Mononuclear cell (primary cell): ENCODE results near the gene DDX27. TPM values are rescaled to one million over a fixed set of nuclear protein-coding genes. Genes with fewer than 3 reads are reported as not detected.
"Not testable (repeated sequence)": the region's sequence is repeated elsewhere in the genome, so short reads cannot be mapped to it uniquely, and the experiment has no call there.

Experiments used
- H3K27me3 ChIP-seq: 2 replicates; pipeline ENCODE4 v1.6.0; 2011; ENCODE audit warnings: low read length, control low read depth; ENCODE audit not compliant: insufficient read depth
- H3K4me1 ChIP-seq: 2 replicates; pipeline ENCODE4 v1.5.1; 2011; ENCODE audit warnings: mild to moderate bottlenecking, low read length, control low read depth; ENCODE audit not compliant: insufficient read depth
- H3K4me3 ChIP-seq: 2 replicates; pipeline ENCODE4 v1.5.1; 2011; ENCODE audit warnings: mild to moderate bottlenecking, low read length, moderate library complexity
- H3K9me3 ChIP-seq: 2 replicates; pipeline ENCODE4 v1.5.1; 2011; ENCODE audit warnings: low read depth, mild to moderate bottlenecking, control low read depth, low read length
- total RNA-seq: library from RNA; depleted of rRNA; stranded (reverse); fragments of >200 nt; gene quantifications from one replicate; pipeline ENCODE4 v1.2.3, GENCODE V29; 2012

The DDX27 gene, protein sequence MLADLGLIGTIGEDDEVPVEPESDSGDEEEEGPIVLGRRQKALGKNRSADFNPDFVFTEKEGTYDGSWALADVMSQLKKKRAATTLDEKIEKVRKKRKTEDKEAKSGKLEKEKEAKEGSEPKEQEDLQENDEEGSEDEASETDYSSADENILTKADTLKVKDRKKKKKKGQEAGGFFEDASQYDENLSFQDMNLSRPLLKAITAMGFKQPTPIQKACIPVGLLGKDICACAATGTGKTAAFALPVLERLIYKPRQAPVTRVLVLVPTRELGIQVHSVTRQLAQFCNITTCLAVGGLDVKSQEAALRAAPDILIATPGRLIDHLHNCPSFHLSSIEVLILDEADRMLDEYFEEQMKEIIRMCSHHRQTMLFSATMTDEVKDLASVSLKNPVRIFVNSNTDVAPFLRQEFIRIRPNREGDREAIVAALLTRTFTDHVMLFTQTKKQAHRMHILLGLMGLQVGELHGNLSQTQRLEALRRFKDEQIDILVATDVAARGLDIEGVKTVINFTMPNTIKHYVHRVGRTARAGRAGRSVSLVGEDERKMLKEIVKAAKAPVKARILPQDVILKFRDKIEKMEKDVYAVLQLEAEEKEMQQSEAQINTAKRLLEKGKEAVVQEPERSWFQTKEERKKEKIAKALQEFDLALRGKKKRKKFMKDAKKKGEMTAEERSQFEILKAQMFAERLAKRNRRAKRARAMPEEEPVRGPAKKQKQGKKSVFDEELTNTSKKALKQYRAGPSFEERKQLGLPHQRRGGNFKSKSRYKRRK
- total RNA-seq = 71.5 TPM

DNA sequence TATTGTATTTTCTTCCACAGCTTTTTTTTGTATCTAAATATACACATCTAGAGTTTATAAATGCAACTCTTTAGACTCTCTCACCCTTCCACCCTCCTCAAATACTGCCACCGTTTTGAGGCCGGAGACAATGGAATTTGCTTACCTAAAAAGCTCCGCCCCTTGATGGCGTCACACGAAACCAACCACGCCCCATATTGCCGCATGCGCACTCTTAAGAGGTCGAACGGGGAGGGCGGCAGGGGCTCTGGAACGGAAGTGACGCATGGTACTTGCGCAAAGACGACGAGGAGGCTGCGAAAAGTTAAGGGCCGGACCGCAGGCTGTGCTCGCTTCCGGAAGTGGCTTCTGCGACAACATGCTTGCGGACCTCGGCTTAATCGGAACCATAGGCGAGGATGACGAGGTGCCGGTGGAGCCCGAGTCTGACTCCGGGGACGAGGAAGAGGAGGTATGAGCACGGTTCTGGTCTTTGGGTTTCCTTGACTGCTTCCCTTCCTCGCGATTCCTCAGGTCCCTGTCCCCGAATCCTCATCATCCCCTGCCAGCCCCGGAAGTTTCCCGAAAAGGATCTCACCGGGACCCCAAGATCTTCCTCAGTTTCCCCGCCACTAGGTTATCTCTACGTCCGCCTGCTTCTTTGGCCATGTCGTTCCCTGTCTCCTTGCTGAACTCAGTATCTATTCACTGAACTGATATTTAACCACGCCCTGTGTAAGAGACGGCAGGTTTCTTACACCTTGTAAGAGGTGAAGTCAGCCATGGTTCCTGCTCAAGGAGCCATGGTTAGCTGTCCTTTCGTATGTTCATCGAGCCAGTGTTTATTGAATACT, at the start of gene DDX27:
DDX27 (plus strand) TSS at position 326 of the 833 bp plus-strand sequence; CDS start at position 359, 33 bp downstream.
- H3K4me3 ChIP-seq = peak within 1 kb of the TSS; percentile 80
- H3K9me3 ChIP-seq = no peaks in the 10 kb centered on the region
- no peaks in the 10 kb centered on the region for H3K27me3 ChIP-seq
- H3K4me1 ChIP-seq = peaks cover 24% of the 10 kb centered on the region

- Histone ChIP-seq H3K4me3 (no peak overlapping the region), H3K4me1 (peaks cover 15% of the 10 kb centered on the region), H3K9me3 (no peaks in the 10 kb centered on the region), H3K27me3 (no peaks in the 10 kb centered on the region)
These were observed 49.7 kb upstream of the DDX27 start for GRCh38 chr20:49169547-49169946.

GRCh38 chr20:49170714-49171113, 48.5 kb upstream of the DDX27 start:
- no peaks in the 10 kb centered on the region for H3K9me3 ChIP-seq
- peaks cover 15% of the 10 kb centered on the region for H3K4me1 ChIP-seq
- H3K4me3 ChIP-seq = no peak overlapping the region
- no peaks in the 10 kb centered on the region for H3K27me3 ChIP-seq

- H3K4me1 ChIP-seq = peaks cover 15% of the 10 kb centered on the region
- no peaks in the 10 kb centered on the region for H3K27me3 ChIP-seq
- H3K9me3 ChIP-seq = no peaks in the 10 kb centered on the region
- no peak overlapping the region for H3K4me3 ChIP-seq
These were observed 47.3 kb upstream of the DDX27 start for GRCh38 chr20:49171909-49172308.

- Histone ChIP-seq H3K4me1 (peaks cover 15% of the 10 kb centered on the region), H3K9me3 (no peaks in the 10 kb centered on the region), H3K4me3 (no peak overlapping the region), H3K27me3 (no peaks in the 10 kb centered on the region)
These were observed 46.8 kb upstream of the DDX27 start for GRCh38 chr20:49172413-49172812.

DNA sequence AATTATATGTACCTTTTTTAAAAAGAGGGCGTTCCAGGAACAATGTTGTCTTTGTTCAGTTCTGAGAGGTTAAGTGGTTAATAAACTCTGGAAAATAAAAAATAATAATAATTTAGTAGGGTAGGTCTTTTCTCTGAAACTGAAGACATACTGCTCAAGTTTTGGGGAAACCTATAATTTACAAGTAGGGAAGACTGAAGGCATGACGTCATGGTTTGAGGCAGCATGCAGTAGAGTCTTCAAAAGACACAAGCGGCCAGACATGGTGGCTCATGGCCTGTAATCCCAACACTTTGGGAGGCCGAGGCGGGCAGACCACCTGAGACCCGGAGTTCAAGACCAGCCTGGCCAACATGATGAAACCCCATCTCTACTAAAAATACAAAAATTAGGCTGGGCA, 45.0 kb upstream of the DDX27 start:
- Histone ChIP-seq H3K9me3 (no peaks in the 10 kb centered on the region), H3K4me3 (no peak overlapping the region), H3K4me1 (peaks cover 6% of the 10 kb centered on the region), H3K27me3 (no peaks in the 10 kb centered on the region)

- no peaks in the 10 kb centered on the region for H3K27me3 ChIP-seq
- H3K4me3 ChIP-seq = no peak overlapping the region
- no peaks in the 10 kb centered on the region for H3K9me3 ChIP-seq
- H3K4me1 ChIP-seq = peaks cover 25% of the 10 kb centered on the region
These were observed 39.6 kb upstream of the DDX27 start for GRCh38 chr20:49179368-49180277.

DNA sequence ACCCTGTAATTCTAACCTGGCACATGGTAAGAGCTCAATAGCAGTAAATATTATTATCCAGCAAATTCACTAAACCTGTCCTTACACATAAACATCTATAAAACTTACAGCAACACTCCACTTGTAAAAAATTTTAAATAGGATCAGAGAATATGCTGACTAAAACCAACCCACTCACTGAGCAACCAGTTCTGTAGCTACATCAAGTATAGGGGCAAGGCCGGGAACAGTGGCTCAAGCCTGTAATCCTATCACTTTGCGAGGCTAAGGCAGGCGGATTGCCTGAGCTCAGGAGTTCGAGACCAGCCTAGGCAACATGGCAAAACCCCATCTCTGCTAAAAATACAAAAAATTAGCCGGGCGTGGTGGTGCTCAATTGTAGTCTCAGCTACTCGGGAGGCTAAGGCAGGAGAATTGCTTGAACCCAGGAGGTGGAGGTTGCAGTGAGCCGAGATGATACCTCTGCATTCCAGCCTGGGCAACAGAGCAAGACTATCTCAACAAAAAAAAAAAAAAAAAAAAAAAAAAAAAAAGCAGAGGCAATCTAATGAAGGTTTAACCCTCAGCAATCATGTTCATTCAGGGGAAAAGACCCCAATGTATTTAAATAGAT, 37.8 kb upstream of the DDX27 start:
- no peaks in the 10 kb centered on the region for H3K27me3 ChIP-seq

GRCh38 chr20:49183444-49183843, 35.8 kb upstream of the DDX27 start:
- Histone ChIP-seq H3K4me3 (no peak overlapping the region), H3K27me3 (no peaks in the 10 kb centered on the region), H3K4me1 (peaks cover 39% of the 10 kb centered on the region), H3K9me3 (no peaks in the 10 kb centered on the region)

More for the DNA sequence above, 37.8 kb upstream of the DDX27 start:
- Histone ChIP-seq H3K9me3 (no peaks in the 10 kb centered on the region), H3K4me1 (peaks cover 33% of the 10 kb centered on the region), H3K4me3 (no peak overlapping the region)

DNA sequence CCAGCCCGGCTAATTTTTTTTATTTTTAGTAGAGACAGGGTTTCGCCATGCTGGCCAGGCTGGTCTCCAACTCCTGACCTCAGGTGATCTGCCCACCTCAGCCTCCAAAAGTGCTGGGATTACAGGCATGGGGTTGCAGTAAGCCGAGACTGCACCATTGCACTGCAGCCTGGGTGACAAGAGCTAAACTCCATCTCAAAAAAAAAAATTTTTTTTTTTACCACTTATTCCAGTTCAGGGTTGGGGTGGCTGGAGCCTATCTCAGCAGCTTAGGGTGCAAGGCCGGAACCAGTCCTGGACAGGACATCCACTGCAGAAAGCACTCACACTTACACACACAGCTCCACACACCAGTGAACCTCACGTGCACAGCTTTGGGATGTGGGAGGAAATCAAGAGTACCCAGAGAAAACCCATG, 35.1 kb upstream of the DDX27 start:
- H3K4me1 ChIP-seq = peaks cover 42% of the 10 kb centered on the region
- H3K27me3 ChIP-seq, H3K4me3 ChIP-seq, H3K9me3 ChIP-seq: not testable (repeated sequence)

- H3K4me3 ChIP-seq = no peak overlapping the region
- H3K4me1 ChIP-seq = peaks cover 42% of the 10 kb centered on the region
- no peaks in the 10 kb centered on the region for H3K9me3 ChIP-seq
- H3K27me3 ChIP-seq = no peaks in the 10 kb centered on the region
These were observed 34.5 kb upstream of the DDX27 start for GRCh38 chr20:49184691-49185070.

- Histone ChIP-seq H3K9me3 (no peaks in the 10 kb centered on the region), H3K4me1 (peaks cover 42% of the 10 kb centered on the region), H3K4me3 (no peak overlapping the region), H3K27me3 (no peaks in the 10 kb centered on the region)
These were observed 34.0 kb upstream of the DDX27 start for GRCh38 chr20:49185071-49185761.

- H3K4me3 ChIP-seq = peak overlapping the region; percentile 68
- peaks cover 34% of the 10 kb centered on the region for H3K4me1 ChIP-seq
- no peaks in the 10 kb centered on the region for H3K9me3 ChIP-seq
- no peaks in the 10 kb centered on the region for H3K27me3 ChIP-seq
These were observed 32.5 kb upstream of the DDX27 start for GRCh38 chr20:49186535-49187329.
